ENCODE data around the gene AKNA.

Gene AKNA

DNA sequence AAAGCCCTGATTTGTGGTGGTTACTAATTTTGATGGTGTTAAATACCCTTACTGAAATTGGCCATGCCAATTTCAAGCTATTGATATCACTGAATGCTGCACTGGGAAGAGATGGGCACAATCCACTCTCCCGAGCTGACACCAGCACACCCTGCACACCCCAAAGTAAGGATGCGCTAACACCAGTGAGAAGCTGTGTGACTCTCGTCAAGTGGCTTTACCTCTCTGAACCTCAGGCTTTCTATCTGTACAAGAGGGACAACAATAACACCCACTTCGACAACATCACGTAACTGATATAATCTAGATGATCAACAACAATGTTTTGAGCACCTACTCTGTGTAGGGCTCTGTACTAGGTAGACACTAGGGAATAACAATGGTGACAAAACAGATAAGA is 8.0 kb upstream of the AKNA start:
- DNase-seq, result no peak

DNA sequence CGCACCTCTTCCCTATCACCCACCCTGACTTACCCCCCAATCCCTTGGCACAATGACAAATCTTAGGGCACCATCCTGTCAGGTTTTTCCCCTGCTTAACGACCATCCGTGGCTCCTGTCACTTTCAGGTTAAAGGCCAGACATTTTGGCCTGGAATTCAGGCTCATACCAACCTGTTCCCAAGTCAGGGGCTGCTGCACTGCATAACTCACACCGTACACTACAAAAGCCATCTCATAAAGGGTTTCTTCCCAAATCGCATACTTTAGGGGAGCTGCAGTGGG is 7.5 kb upstream of the AKNA start:
- DNase-seq, result no peak

GRCh38 chr9:114394523-114395333 is 6.9 kb upstream of the AKNA start:
- no peak for DNase-seq

DNA sequence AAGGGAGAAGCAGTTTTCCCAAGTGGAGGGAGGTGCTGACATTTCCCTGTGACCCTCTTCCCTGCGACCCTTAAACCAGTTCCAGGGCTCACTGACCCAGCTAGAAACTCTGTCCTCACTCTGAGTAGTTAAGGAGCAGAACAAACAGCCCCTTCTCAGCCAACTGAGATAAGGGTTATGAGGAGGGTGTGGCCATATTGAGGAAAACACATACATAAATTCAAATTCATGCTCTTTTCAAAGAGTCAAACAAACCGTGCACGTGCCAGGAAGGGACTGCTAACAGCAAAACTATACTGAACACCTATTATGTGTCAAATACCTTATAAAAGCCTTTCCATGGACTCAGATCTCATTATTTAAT is 4.9 kb upstream of the AKNA start:
- no peak for DNase-seq

DNA sequence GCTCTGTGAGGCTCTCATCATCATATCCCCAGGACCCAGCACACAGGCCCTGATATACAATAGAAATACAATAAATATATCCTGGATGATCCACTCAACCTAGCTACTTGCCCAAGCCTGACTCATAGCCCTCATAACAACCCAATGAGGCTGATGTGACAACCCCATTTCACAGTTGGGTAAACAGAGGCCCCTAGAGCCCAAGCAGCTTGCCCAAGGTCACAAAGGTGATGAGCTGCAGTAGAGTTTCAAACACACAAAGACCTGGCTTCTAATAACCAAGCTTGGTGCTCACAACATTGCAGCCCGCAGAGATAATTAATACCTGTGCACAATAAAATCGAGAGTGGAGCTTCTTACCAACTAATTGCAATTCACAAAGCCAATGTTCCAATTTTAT is 3.2 kb upstream of the AKNA start:
- no peak for DNase-seq

GRCh38 chr9:114389612-114390368 is 2.0 kb upstream of the AKNA start:
- DNase-seq, result no peak

DNA sequence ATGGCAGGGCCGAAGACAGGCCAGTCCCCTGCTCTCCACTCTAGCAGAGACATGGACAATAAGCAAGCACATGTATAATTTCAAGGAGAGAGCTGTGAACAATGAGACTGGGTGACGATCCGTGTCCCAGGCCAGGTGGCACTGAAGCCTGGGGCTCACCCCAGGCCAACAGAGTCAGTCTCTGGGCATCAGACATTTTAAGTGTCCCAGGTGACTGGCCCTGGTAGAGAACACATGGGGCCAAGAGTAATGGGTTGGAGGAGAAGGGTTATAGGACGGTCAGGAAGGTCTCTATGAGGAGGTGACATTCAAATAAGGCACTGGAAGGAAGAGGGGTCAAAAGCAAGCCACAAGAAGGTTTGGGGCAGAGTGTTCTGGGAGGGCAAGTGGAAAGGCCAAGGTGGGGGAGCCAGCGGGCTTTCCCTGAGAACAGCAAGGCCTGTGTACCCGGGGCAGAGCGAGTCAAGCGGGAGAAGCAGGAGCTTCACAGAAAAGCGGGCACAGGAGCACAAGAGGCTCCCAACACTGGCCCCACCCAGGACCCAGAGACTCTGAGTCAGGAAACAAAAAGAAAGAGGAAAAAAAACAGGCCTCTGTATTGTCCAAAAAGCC is 1.1 kb upstream of the AKNA start:
- DNase-seq, result no peak

DNA sequence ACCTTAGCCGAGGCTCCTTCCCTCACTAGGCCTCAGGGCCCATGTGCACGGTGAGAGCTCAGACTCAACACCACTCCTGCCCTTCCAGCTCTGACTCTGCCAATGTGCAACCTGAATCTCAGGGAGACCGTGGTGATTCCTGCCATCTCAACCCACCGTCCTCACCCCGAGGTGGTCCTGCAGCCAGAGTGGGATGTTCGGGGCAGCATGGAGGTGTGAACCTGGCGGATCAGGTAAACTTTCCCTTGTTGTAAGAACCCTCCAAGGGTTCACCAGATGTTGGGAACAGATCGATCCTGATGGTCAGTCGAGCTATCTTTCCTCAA is 538 bp upstream of the AKNA start:
- no peak for DNase-seq

- DNase-seq, result peak; percentile 50
Measured at GRCh38 chr9:114386886-114387679, 699 bp downstream of the AKNA start.

DNA sequence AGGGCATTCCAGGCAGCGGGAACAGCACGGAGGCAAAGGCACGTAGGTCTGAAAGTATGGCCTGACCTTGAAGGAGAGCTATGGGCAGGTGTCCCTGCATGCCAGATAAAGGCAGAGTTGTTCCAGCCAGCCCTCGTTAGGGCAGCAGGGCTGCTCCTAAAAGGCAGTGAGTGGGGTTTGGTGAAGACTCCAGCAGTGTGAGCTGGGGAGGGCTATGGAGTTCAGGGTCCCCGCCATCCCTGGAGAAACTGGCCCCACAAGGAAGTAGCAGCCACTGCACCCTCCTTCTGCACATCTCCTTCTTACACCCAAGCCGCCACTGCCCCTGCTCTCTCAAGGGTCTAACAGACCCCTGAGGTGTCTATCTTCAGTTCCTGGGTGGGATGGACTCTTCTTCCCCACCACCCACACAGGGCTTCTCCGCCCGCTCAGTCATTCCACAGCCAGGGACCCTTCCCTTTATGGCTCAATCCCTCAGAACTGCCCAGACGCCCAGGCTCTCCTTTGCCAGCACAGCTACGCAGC is 1.4 kb downstream of the AKNA start:
- DNase-seq, result no peak

- peak; percentile 60 for DNase-seq
Measured at GRCh38 chr9:114385397-114386181, 2.2 kb downstream of the AKNA start.

DNA sequence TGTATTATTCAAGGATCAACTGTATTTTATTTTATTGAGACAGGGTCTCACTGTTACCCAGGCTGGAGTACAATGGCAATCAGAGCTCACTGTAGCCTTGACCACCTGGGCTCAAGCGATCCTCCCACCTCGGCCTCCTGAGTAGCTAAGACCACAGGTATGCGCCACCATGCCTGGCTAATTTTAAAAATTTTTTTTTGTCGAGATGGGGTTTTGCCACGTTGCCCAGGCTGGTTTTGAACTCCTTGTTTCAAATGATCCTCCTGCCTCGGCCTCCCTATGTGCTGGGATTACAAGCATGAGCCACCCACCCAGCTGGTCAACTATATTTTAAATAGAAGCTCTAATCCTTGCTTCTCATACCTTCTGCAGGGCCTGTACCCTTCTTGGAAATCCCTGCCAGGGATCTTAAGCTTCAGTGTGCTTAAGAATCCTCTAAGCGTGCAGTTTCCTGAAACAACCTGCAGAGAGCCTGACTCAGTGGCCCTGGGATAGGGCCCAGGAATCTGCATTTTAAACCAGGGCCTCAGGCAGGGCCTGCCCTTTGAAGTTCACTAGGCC is 2.9 kb downstream of the AKNA start:
- DNase-seq, result no peak

DNA sequence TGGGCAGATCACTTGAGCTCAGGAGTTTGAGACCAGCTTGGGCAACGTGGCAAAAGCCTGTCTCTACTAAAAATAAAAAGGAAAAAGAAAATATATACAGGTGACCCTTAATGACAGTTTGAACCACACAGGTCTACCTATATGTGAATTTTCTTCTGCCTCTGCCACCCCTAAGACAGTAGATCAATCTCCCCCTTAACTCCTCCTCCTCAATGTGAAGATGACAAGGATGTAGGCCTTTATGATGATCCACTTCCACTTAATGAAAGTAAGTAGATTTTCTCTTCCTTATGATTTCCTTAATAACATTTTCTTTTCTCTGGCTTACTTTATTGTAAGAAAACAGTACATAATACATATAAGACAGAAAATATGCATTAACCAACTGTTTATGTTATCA is 3.4 kb downstream of the AKNA start:
- DNase-seq, result no peak

DNA sequence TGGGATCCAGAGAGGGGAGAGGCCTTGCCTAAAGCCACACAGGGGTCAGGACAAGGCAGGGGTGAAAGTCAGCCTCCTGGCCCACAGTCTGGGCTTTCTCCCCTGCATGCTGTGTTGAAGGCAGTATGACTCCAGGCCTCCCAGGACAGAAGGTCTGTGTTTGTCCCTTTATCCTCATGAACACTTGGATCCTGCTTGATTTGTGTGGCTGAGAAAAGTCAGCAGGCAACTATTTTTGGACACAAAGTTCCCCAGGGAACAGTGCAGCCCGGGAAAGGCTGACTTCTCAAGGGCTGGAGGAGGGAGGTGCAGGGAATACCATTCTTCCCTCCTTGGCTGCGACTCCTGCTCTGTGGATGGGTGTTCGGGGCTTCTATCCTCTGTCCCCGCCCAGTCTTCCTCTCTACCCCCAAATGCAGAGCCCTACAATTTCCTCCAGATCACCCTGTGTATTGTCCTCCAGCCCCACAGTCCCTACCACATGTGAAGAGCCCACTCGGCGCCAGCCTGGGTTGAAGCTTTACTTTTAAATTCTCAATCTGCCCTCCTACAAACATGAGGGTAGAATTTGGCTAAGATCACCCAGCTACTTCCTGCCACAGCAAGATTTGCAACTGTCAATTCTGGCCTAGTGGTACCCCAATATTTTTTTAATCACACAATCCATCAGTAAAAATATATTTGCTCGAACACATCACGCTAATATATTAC is 4.1 kb downstream of the AKNA start:
- peak; percentile 46 for DNase-seq

DNA sequence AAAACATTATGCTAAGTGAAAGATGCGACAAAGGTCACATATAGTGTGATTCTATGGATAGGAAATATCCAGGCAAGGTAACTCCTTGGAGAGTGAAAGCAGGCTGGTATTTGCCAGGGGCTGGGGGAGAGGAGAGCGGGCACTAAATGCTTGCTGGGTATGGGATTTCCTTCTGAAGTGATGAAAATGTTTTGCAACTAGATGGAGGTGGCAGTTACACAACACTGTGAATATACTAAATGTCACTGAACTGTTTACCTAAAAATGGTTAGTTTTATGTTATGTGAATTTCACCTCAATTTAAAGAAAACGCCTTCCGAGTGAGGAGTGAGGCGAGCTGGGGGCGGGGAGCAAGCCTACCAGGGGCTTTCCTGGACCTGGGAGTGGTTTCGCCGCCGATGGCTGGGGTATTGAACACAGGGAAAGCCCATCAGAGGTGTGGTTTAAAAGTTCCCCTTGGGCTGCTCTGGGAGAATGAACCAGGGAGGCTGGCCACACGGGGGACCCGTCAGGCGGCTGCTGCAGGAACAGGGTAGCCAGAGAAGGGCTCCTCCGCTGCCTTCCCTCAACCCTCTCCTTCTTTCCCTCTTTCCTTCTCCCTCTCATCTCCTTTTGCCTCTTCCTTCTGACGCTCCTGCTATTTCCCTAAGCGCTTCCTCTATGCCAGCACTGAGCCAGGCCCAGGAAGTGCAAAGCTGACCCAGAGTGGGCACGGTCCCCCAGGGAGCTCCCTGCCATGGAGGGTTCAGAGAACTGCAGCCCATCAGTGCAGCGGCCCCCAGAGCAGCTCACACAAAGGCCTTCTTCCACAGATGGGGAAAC is 4.9 kb downstream of the AKNA start:
- peak; percentile 24 for DNase-seq

GRCh38 chr9:114378883-114379282 is 8.9 kb downstream of the AKNA start:
- no peak for DNase-seq

- no peak for DNase-seq
Measured at GRCh38 chr9:114378016-114378415, 9.8 kb downstream of the AKNA start.

- DNase-seq, result no peak
Measured at GRCh38 chr9:114376586-114377445, 11.0 kb downstream of the AKNA start.

DNA sequence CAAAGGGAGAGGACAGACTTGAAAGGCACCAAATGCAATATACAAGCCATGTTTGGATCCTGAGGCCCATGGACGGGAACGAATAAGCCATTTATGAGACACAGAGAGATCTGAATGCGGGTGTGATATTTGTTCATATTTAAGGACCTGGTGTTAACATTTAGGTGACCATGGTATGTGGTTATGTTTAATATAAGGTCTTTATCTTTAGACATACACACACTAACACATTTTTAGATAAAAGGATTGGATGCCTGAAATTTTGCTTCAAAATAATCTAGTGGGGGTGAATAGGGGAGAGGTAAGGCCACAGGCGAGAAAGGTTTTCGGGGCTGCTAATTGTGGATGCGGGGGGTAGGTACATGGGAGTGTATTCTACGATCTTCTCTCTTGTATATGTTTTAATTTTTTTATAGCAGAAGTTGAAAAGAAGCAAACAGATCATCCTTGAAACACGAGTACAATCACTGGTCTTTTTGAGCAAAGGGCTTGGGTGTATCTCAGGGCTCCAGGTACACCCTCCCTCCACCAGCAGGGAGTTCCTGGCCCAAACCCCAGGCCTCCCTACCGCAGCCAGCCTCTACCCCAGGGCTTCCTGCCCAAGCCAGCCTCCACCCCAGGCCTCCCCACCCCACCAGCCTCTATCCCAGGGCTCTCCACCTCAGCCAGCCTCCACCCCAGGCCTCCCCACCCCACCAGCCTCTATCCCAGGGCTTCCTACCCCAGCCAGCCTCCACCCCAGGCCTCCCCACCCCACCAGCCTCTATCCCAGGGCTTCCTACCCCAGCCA is 12.2 kb downstream of the AKNA start:
- no peak for DNase-seq

Data from midbrain (tissue), 1 donor.